K562 (cell line): ENCODE measurements around the gene ENTPD8. TPM values are rescaled to one million over a fixed set of nuclear protein-coding genes. Genes with fewer than 3 reads are reported as not detected.

Source experiments
- GATAD2A ChIP-seq: fragments of 450-650 bp; IDR thresholded peaks from 2 replicates; pipeline ENCODE4 v1.6.1; 2017
- LARP7 ChIP-seq: fragments of 450-650 bp; IDR thresholded peaks from 2 replicates; pipeline ENCODE4 v1.6.1; 2016
- NRF1 ChIP-seq, 2 experiments: fragments of 450-650 bp; IDR thresholded peaks in 1 of 2; conservative IDR thresholded peaks in 1 of 2; 2 replicates each; pipeline ENCODE4 v1.6.1; 2014; ENCODE audit warnings: mild to moderate bottlenecking in 2 of 2
- RAD51 ChIP-seq: fragments of 450-650 bp; IDR thresholded peaks from 2 replicates; pipeline ENCODE4 v1.7.1; 2016; ENCODE audit warnings: low read depth, mild to moderate bottlenecking, borderline replicate concordance
- RBBP5 ChIP-seq: fragments of 200-600 bp; sonication (generic); IDR thresholded peaks from 2 replicates; pipeline ENCODE4 v1.6.1; 2012; ENCODE audit warnings: borderline replicate concordance, mild to moderate bottlenecking, low read length, control low read depth, inconsistent platforms; ENCODE audit not compliant: insufficient read depth, poor library complexity, severe bottlenecking
- RBM25 ChIP-seq: fragments of 200-400 bp; formaldehyde crosslinking; IDR thresholded peaks from 2 replicates; pipeline ENCODE4 v1.6.1; 2018; ENCODE audit warnings: low read length, low read depth, moderate library complexity; ENCODE audit not compliant: severe bottlenecking
- SMAD2 ChIP-seq: fragments of 150-350 bp; IDR thresholded peaks from 2 replicates; pipeline ENCODE4 v1.6.1; 2014; ENCODE audit warnings: low read depth, mild to moderate bottlenecking, low read length
- TEAD4 ChIP-seq, 2 experiments: sonication (generic) in 1 of 2; formaldehyde crosslinking in 1 of 2; IDR thresholded peaks; 2 replicates each; pipeline versions ENCODE4 v1.6.1 to v1.8.0; 2012 to 2022; ENCODE audit warnings: borderline replicate concordance in 1 of 2, inconsistent platforms in 1 of 2, low read length in 1 of 2, mild to moderate bottlenecking in 1 of 2, missing genetic modification reagents in 1 of 2
- U2AF2 ChIP-seq: fragments of 200-400 bp; formaldehyde crosslinking; optimal IDR thresholded peaks from 2 replicates; pipeline ENCODE3; 2017; ENCODE audit warnings: low read depth, mild to moderate bottlenecking, low read length
- ZBTB9 ChIP-seq: fragments of 450-650 bp; formaldehyde crosslinking; IDR thresholded peaks from 2 replicates; pipeline ENCODE4 v1.4.0; 2020; ENCODE audit warnings: mild to moderate bottlenecking, moderate library complexity
- ZNF347 ChIP-seq: fragments of 450-650 bp; formaldehyde crosslinking; IDR thresholded peaks from 2 replicates; pipeline ENCODE4 v1.4.0; 2020; ENCODE audit warnings: low read depth, mild to moderate bottlenecking, moderate library complexity
- polyA plus RNA-seq, 8 experiments: library from polyadenylated mRNA; depleted of rRNA in 4 of 8; stranded (reverse) in 5 of 8; unstranded in 3 of 8; fragments of >200 nt; fragmentation: Nextera tagmentation in 2 of 8; fragmentation: Illumina TruSeq in 1 of 8; extraction: Ambion mirVana in 2 of 8; extraction: Trizol in 1 of 8; gene quantifications; 2 replicates each; pipeline versions ENCODE4 v1.2.1 to v1.2.3, GENCODE V29; 2011 to 2014; ENCODE audit warnings: inconsistent platforms in 1 of 8, missing spikeins in 1 of 8
- total RNA-seq, 7 experiments: library from RNA; depleted of rRNA in 6 of 7; stranded (reverse); fragments of >200 nt in 6 of 7; fragmentation: Illumina TruSeq in 2 of 7; extraction: Trizol in 2 of 7; gene quantifications; 2 replicates each; pipeline versions ENCODE4 v1.2.1 to v1.2.3, GENCODE V29; 2011 to 2021; ENCODE audit warnings: low replicate concordance in 1 of 7
- TF ChIP-seq, protein P1 (sequence below): sonication (generic); formaldehyde crosslinking; IDR thresholded peaks from 2 replicates; pipeline ENCODE4 v1.8.1; 2023; ENCODE audit warnings: mild to moderate bottlenecking, missing genetic modification reagents
- TF ChIP-seq, protein P2 (sequence below): IDR thresholded peaks from 3 replicates; pipeline ENCODE4 v1.6.1; 2011; ENCODE audit warnings: borderline replicate concordance, mild to moderate bottlenecking, moderate library complexity; ENCODE audit not compliant: insufficient read length; ENCODE audit errors: extremely low read depth
- TF ChIP-seq, protein P3 (sequence below): fragments of 250-450 bp; sonication (Bioruptor Pico); IDR thresholded peaks from 2 replicates; pipeline ENCODE4 v1.8.0; 2021; ENCODE audit warnings: moderate library complexity, mild to moderate bottlenecking, inconsistent platforms
- TF ChIP-seq, protein P4 (sequence below), 2 experiments: IDR thresholded peaks; 2 replicates each; pipeline ENCODE4 v1.6.1; 2012; ENCODE audit warnings: improper control_type of control experiment in 2 of 2, low read depth in 2 of 2, low read length in 2 of 2, borderline replicate concordance in 1 of 2

ENTPD8 gene
- total and polyA plus RNA-seq, 9 of the 15 experiments (the other 6 are each of a cell fraction or from before 2014, with no cell fraction given), result 0.06 to 0.27 (median 0.19) TPM; not detected in 5

DNA sequence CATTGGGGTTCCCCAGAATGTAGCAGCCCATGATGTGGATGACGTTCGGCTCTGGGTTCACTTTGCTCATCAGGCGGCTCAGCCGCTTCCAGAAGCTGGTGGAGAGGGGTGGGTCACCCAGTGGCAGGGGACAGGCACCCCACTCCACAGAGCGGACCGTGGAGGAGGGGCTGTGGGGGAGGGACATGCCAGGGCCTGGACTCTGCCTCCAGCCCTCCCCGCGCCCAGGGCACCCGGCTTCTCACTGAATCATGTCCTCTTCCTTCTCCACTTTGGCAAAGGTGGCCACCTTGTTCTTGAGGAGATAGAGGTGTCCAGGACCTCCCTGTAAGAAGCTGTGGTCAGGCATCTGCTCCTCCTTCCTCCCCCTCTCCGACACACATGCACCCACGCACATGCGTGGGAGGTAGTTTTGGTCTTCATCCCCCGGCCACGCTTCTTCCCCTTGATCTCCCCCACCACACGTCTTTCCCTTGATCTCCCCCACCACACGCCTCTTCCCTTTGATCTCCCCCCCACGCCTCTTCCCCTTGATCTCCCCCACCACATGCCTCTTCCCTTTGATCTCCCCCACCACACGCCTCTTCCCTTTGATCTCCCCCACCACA is 8.9 kb upstream of the ENTPD8 start (continued):
- TF ChIP-seq, protein P1, sequence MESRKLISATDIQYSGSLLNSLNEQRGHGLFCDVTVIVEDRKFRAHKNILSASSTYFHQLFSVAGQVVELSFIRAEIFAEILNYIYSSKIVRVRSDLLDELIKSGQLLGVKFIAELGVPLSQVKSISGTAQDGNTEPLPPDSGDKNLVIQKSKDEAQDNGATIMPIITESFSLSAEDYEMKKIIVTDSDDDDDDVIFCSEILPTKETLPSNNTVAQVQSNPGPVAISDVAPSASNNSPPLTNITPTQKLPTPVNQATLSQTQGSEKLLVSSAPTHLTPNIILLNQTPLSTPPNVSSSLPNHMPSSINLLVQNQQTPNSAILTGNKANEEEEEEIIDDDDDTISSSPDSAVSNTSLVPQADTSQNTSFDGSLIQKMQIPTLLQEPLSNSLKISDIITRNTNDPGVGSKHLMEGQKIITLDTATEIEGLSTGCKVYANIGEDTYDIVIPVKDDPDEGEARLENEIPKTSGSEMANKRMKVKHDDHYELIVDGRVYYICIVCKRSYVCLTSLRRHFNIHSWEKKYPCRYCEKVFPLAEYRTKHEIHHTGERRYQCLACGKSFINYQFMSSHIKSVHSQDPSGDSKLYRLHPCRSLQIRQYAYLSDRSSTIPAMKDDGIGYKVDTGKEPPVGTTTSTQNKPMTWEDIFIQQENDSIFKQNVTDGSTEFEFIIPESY (CRISPR knock-in tag), result no peak
- TF ChIP-seq, protein P2, sequence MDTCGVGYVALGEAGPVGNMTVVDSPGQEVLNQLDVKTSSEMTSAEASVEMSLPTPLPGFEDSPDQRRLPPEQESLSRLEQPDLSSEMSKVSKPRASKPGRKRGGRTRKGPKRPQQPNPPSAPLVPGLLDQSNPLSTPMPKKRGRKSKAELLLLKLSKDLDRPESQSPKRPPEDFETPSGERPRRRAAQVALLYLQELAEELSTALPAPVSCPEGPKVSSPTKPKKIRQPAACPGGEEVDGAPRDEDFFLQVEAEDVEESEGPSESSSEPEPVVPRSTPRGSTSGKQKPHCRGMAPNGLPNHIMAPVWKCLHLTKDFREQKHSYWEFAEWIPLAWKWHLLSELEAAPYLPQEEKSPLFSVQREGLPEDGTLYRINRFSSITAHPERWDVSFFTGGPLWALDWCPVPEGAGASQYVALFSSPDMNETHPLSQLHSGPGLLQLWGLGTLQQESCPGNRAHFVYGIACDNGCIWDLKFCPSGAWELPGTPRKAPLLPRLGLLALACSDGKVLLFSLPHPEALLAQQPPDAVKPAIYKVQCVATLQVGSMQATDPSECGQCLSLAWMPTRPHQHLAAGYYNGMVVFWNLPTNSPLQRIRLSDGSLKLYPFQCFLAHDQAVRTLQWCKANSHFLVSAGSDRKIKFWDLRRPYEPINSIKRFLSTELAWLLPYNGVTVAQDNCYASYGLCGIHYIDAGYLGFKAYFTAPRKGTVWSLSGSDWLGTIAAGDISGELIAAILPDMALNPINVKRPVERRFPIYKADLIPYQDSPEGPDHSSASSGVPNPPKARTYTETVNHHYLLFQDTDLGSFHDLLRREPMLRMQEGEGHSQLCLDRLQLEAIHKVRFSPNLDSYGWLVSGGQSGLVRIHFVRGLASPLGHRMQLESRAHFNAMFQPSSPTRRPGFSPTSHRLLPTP, result no peak
- TF ChIP-seq LARP7, result no peak
- TF ChIP-seq GATAD2A, result no peak
- TF ChIP-seq, protein P3, sequence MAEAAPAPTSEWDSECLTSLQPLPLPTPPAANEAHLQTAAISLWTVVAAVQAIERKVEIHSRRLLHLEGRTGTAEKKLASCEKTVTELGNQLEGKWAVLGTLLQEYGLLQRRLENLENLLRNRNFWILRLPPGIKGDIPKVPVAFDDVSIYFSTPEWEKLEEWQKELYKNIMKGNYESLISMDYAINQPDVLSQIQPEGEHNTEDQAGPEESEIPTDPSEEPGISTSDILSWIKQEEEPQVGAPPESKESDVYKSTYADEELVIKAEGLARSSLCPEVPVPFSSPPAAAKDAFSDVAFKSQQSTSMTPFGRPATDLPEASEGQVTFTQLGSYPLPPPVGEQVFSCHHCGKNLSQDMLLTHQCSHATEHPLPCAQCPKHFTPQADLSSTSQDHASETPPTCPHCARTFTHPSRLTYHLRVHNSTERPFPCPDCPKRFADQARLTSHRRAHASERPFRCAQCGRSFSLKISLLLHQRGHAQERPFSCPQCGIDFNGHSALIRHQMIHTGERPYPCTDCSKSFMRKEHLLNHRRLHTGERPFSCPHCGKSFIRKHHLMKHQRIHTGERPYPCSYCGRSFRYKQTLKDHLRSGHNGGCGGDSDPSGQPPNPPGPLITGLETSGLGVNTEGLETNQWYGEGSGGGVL, result no peak
- TF ChIP-seq, protein P4, sequence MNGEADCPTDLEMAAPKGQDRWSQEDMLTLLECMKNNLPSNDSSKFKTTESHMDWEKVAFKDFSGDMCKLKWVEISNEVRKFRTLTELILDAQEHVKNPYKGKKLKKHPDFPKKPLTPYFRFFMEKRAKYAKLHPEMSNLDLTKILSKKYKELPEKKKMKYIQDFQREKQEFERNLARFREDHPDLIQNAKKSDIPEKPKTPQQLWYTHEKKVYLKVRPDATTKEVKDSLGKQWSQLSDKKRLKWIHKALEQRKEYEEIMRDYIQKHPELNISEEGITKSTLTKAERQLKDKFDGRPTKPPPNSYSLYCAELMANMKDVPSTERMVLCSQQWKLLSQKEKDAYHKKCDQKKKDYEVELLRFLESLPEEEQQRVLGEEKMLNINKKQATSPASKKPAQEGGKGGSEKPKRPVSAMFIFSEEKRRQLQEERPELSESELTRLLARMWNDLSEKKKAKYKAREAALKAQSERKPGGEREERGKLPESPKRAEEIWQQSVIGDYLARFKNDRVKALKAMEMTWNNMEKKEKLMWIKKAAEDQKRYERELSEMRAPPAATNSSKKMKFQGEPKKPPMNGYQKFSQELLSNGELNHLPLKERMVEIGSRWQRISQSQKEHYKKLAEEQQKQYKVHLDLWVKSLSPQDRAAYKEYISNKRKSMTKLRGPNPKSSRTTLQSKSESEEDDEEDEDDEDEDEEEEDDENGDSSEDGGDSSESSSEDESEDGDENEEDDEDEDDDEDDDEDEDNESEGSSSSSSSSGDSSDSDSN (IDR thresholded peaks at IDR 0.05; ENCODE audit: borderline replicate concordance in 1 of 2, low read depth in 2 of 2, low read length in 2 of 2), result no peak
- peak; percentile 69; the same call in 1 of the 2 replicates for TF ChIP-seq TEAD4 (IDR thresholded peaks at IDR 0.05; ENCODE audit: low read length)
- TF ChIP-seq TEAD4 (CRISPR knock-in tag; IDR thresholded peaks at IDR 0.05; ENCODE audit: borderline replicate concordance), result no peak
- TF ChIP-seq RAD51, result no peak
- TF ChIP-seq SMAD2, result no peak
- no peak for TF ChIP-seq RBBP5
- TF ChIP-seq ZNF347 (CRISPR knock-in tag), result no peak
- TF ChIP-seq NRF1 (conservative IDR thresholded peaks at IDR 0.05 in 1 of 2, IDR thresholded peaks at IDR 0.05 in 1 of 2), result peak; percentile 23 to 45; a peak in 2 of 4 replicates
- TF ChIP-seq U2AF2, result no peak
- no peak for TF ChIP-seq RBM25
- TF ChIP-seq ZBTB9, result no peak
